ENCODE results near the gene TRIM67.
"Not testable (repeated sequence)": the region's sequence is repeated elsewhere in the genome, so short reads cannot be mapped to it uniquely, and the experiment has no call there.

- TF ChIP-seq TCF4 (CRISPR knock-in tag; IDR thresholded peaks at IDR 0.05; ENCODE audit: borderline replicate concordance); SNAI2 (CRISPR knock-in tag; IDR thresholded peaks at IDR 0.05); PPARA (CRISPR knock-in tag; IDR thresholded peaks at IDR 0.05; ENCODE audit: borderline replicate concordance); ZNF565 (CRISPR knock-in tag; conservative IDR thresholded peaks at IDR 0.05; ENCODE audit: low read depth); TOX (CRISPR knock-in tag; IDR thresholded peaks at IDR 0.05; ENCODE audit: borderline replicate concordance); ZFP30 (CRISPR knock-in tag; IDR thresholded peaks at IDR 0.05); POU6F1 (CRISPR knock-in tag; IDR thresholded peaks at IDR 0.05; ENCODE audit: borderline replicate concordance, low read depth); ZC3H10 (CRISPR knock-in tag; IDR thresholded peaks at IDR 0.05); BACH2 (CRISPR knock-in tag; IDR thresholded peaks at IDR 0.05; ENCODE audit: borderline replicate concordance); RARB (CRISPR knock-in tag; IDR thresholded peaks at IDR 0.05); PATZ1 (CRISPR knock-in tag; IDR thresholded peaks at IDR 0.05; ENCODE audit: borderline replicate concordance); CSRNP3 (CRISPR knock-in tag; IDR thresholded peaks at IDR 0.05); ARNTL (CRISPR knock-in tag; IDR thresholded peaks at IDR 0.05; ENCODE audit: borderline replicate concordance, low read depth); ZFP3 (CRISPR knock-in tag; IDR thresholded peaks at IDR 0.05): not testable (repeated sequence)
Measured at GRCh38 chr1:231132591-231132990, 29.3 kb upstream of the TRIM67 start.

All from SK-N-SH treated with all-trans-retinoic acid at 6 μM for 48 hours (cell line).